ENCODE measurements around the gene RBBP4.
"Not testable (repeated sequence)": the region's sequence is repeated elsewhere in the genome, so short reads cannot be mapped to it uniquely, and the experiment has no call there.

GRCh38 chr1:32668716-32669115 is 17.7 kb downstream of the RBBP4 start:
- TF ChIP-seq ZFYVE20 (CRISPR knock-in tag; IDR thresholded peaks at IDR 0.05; ENCODE audit: borderline replicate concordance, low read depth); TCF7 (IDR thresholded peaks at IDR 0.05; ENCODE audit: low read depth); KIAA2018 (CRISPR knock-in tag; IDR thresholded peaks at IDR 0.05; ENCODE audit: borderline replicate concordance); POLR2A (IDR thresholded peaks at IDR 0.05; ENCODE audit: insufficient read depth in 1 of 2, low read depth in 2 of 2, low read length in 2 of 2); ZNF747 (CRISPR knock-in tag; IDR thresholded peaks at IDR 0.05; ENCODE audit: borderline replicate concordance); POLR2AphosphoS2 (IDR thresholded peaks at IDR 0.05; ENCODE audit: low read depth, low read length); EP300 (IDR thresholded peaks at IDR 0.05; ENCODE audit: low read depth in 2 of 2, low read length in 2 of 2); EP300 (CRISPR knock-in tag; IDR thresholded peaks at IDR 0.05; ENCODE audit: borderline replicate concordance); ZMYM3 (CRISPR knock-in tag; IDR thresholded peaks at IDR 0.05); ZNF18 (CRISPR knock-in tag; IDR thresholded peaks at IDR 0.05; ENCODE audit: insufficient replicate concordance): not testable (repeated sequence)
